PFSK-1 (cell line): ENCODE results near the gene HIVEP2.

Source experiments
- FOXP2 ChIP-seq: optimal IDR thresholded peaks from 2 replicates; pipeline ENCODE3; 2011; ENCODE audit warnings: borderline replicate concordance, control low read depth, inconsistent platforms; ENCODE audit not compliant: insufficient read depth; ENCODE audit errors: extremely low read length, extremely low read depth
- POLR2AphosphoS5 ChIP-seq: IDR thresholded peaks from 2 replicates; pipeline ENCODE4 v1.6.1; 2012; ENCODE audit warnings: low read depth, mild to moderate bottlenecking, control low read depth, low read length, moderate library complexity
- SIN3A ChIP-seq: IDR thresholded peaks from 2 replicates; pipeline ENCODE4 v1.6.1; 2012; ENCODE audit warnings: mild to moderate bottlenecking, low read length, moderate library complexity, borderline replicate concordance; ENCODE audit not compliant: insufficient read depth
- TAF1 ChIP-seq: IDR thresholded peaks from 2 replicates; pipeline ENCODE4 v1.6.1; 2012; ENCODE audit warnings: low read length, control low read depth, borderline replicate concordance; ENCODE audit not compliant: insufficient read depth

GRCh38 chr6:142854589-142855488, 90.1 kb downstream of the HIVEP2 start:
- TF ChIP-seq POLR2AphosphoS5: no peak
- no peak for TF ChIP-seq TAF1
- no peak for TF ChIP-seq FOXP2
- no peak for TF ChIP-seq SIN3A
